Fibroblast of pulmonary artery (primary cell): Measurements from ENCODE around the gene KIAA0825.

Experiments used
- DNase-seq: peaks from one replicate; pipeline ENCODE4 v3.0.0-alpha.2; 2010; ENCODE audit warnings: low read depth
- H3K4me3 ChIP-seq: replicated peaks from 2 replicates; pipeline ENCODE4 v1.5.1; 2011; ENCODE audit warnings: low read depth, mild to moderate bottlenecking, control low read depth, low read length, moderate library complexity
- CTCF ChIP-seq: IDR thresholded peaks from 2 replicates; pipeline ENCODE4 v1.5.1; 2011; ENCODE audit warnings: mild to moderate bottlenecking, control low read depth, low read length, inconsistent platforms; ENCODE audit errors: missing control alignments

The KIAA0825 gene

GRCh38 chr5:94313188-94313587 lies 305.2 kb downstream of the KIAA0825 start:
- TF ChIP-seq CTCF: no peak
- no peak overlapping the region for H3K4me3 ChIP-seq
- DNase-seq: no peak

- no peak for TF ChIP-seq CTCF
- H3K4me3 ChIP-seq: no peak overlapping the region
- no peak for DNase-seq
Measured at GRCh38 chr5:94312298-94312697, 306.1 kb downstream of the KIAA0825 start.

GRCh38 chr5:94310833-94311232 lies 307.6 kb downstream of the KIAA0825 start:
- H3K4me3 ChIP-seq: no peak overlapping the region
- no peak for TF ChIP-seq CTCF
- no peak for DNase-seq

- no peak for DNase-seq
- no peak overlapping the region for H3K4me3 ChIP-seq
- no peak for TF ChIP-seq CTCF
Measured at GRCh38 chr5:94309141-94309540, 309.3 kb downstream of the KIAA0825 start.

GRCh38 chr5:94308442-94308841 lies 310.0 kb downstream of the KIAA0825 start:
- no peak overlapping the region for H3K4me3 ChIP-seq
- no peak for TF ChIP-seq CTCF
- DNase-seq: no peak

- DNase-seq: no peak
- no peak for TF ChIP-seq CTCF
- H3K4me3 ChIP-seq: no peak overlapping the region
Measured at GRCh38 chr5:94304146-94304545, 314.3 kb downstream of the KIAA0825 start.

GRCh38 chr5:94288937-94289336 lies 329.5 kb downstream of the KIAA0825 start:
- DNase-seq: peak; percentile 27
- H3K4me3 ChIP-seq: no peak overlapping the region
- no peak for TF ChIP-seq CTCF
